ENCODE measurements around the gene CR1L.
"Not testable (repeated sequence)": the region's sequence is repeated elsewhere in the genome, so short reads cannot be mapped to it uniquely, and the experiment has no call there.

The CR1L gene

DNA sequence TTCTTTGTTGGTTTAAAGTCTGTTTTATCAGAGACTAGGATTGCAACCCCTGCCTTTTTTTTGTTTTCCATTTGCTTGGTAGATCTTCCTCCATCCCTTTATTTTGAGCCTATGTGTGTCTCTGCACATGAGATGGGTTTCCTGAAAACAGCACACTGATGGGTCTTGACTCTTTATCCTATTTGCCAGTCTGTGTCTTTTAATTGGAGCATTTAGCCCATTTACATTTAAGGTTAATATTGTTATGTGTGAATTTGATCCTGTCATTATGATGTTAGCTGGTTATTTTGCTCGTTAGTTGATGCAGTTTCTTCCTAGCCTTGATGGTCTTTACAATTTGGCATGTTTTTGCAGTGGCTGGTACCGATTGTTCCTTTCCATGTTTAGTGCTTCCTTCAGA, 16.5 kb downstream of the CR1L start:
- WGBS, 2 experiments (ENCODE audit: insufficient coverage in 2 of 2) = no CpG with 5 or more reads among the region's 2 CpGs
- H3K27ac ChIP-seq (ENCODE audit: low read depth, low read length, severe bottlenecking); H3K9me3 ChIP-seq (ENCODE audit: control insufficient read depth, low read length); H3K36me3 ChIP-seq (ENCODE audit: control insufficient read depth, insufficient read depth, low read length); H3K4me3 ChIP-seq (ENCODE audit: extremely low read depth, insufficient read depth, low read length, poor library complexity, severe bottlenecking); H3K4me1 ChIP-seq (ENCODE audit: control insufficient read depth, insufficient read depth, low read length, poor library complexity, severe bottlenecking): not testable (repeated sequence)

DNA sequence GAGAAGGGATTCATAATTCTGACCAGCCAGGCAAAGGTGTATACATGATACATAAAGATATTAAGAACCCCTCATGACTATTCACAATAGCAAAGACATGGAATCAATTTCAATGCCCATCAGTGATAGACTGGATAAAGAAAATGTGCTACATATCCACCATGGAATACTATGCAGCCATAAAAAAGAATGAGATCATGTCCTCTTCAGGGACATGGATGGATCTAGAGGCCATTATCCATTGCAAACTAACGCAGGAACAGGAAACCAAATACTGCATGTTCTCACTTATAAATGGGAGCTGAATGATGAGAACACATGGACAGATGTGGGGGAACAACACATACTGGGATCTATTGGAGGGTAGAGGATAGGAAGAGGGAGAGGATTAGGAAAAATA, 21.4 kb downstream of the CR1L start:
- no peaks in the 10 kb centered on the region for H3K36me3 ChIP-seq (ENCODE audit: control insufficient read depth, insufficient read depth, low read length)
- WGBS, 2 experiments (ENCODE audit: insufficient coverage in 2 of 2) = 73% methylated on average over 1 of the region's 1 CpG; no CpG with 5 or more reads in 1 of the 2 experiments
- H3K27ac ChIP-seq (ENCODE audit: low read depth, low read length, severe bottlenecking) = no peak overlapping the region
- H3K4me3 ChIP-seq (ENCODE audit: extremely low read depth, insufficient read depth, low read length, poor library complexity, severe bottlenecking) = no peak overlapping the region
- H3K4me1 ChIP-seq (ENCODE audit: control insufficient read depth, insufficient read depth, low read length, poor library complexity, severe bottlenecking) = no peaks in the 10 kb centered on the region
- peaks cover 4% of the 10 kb centered on the region for H3K9me3 ChIP-seq (ENCODE audit: control insufficient read depth, low read length)

DNA sequence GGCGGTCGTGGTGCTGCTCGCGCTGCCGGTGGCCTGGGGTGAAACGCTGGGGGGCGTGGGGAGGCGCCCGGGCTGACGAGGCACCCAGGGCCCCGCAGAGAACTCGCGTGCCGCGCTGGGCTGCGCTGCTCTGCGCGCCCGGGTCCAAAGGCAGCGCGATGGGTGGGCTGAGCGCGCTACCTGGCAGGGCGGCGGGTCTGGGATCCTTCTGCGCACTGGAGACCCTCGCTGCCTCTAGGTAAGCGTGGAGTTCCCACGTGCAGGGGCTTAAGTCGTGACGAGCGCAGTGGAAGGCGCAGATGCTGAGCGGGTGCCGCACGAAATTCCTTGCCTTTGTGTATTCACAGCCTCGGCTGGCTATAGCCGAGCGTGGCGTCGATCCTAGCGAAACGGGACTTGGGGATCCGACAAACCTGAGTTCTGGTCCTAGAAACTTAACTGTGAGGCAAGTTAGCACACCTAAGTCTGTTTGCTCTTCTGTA, 24.6 kb downstream of the CR1L start:
- 83 to 91% methylated on average over 32 to 44 of the region's 44 CpGs for WGBS, 2 experiments (ENCODE audit: insufficient coverage in 2 of 2)
- H3K4me3 ChIP-seq (ENCODE audit: extremely low read depth, insufficient read depth, low read length, poor library complexity, severe bottlenecking) = no peak overlapping the region
- no peaks in the 10 kb centered on the region for H3K36me3 ChIP-seq (ENCODE audit: control insufficient read depth, insufficient read depth, low read length)
- H3K27ac ChIP-seq (ENCODE audit: low read depth, low read length, severe bottlenecking) = no peak overlapping the region
- no peaks in the 10 kb centered on the region for H3K4me1 ChIP-seq (ENCODE audit: control insufficient read depth, insufficient read depth, low read length, poor library complexity, severe bottlenecking)
- no peaks in the 10 kb centered on the region for H3K9me3 ChIP-seq (ENCODE audit: control insufficient read depth, low read length)

DNA sequence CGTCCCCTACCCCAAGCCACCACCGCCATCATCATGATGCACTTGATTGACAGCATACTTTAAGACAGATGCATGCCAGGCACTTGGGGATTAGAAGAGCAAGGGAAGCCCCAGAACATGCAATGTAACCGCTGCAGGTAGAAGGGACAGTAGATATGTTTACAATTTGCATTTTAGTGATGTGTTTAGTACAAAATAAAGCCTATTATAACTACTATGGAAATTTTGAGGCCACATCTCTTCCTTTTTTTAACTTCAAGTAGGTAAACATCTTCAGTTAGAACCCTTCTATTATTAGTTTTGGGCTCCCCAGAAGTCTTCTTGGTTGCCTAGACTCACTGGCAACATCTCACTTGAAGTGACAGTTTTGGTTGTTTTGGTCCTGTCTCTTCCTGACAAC, 25.3 kb downstream of the CR1L start:
- no peaks in the 10 kb centered on the region for H3K9me3 ChIP-seq (ENCODE audit: control insufficient read depth, low read length)
- no peaks in the 10 kb centered on the region for H3K36me3 ChIP-seq (ENCODE audit: control insufficient read depth, insufficient read depth, low read length)
- H3K4me3 ChIP-seq (ENCODE audit: extremely low read depth, insufficient read depth, low read length, poor library complexity, severe bottlenecking) = no peak overlapping the region
- 100% methylated on average over 2 of the region's 3 CpGs for WGBS, 2 experiments (ENCODE audit: insufficient coverage in 2 of 2)
- no peaks in the 10 kb centered on the region for H3K4me1 ChIP-seq (ENCODE audit: control insufficient read depth, insufficient read depth, low read length, poor library complexity, severe bottlenecking)
- H3K27ac ChIP-seq (ENCODE audit: low read depth, low read length, severe bottlenecking) = no peak overlapping the region

DNA sequence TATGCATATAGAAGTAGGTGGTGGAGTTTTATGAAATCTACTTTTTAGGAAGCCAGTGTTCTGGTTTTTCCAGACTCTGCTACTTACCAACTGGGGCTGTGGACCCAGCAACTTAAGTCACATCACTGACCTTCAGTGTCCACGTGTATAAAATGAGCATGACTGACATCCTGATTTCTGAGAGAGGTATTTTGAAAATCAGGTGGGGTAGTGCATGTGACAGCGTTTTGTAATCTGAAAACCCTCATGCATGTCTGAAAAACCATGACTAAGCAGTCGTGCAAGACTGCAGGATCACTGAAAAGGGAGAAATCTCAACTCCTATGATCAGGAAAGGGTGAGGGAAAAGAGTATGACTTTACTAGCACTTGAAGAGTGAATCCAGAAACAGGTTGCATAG, 26.1 kb downstream of the CR1L start:
- Histone ChIP-seq H3K9me3 (ENCODE audit: control insufficient read depth, low read length) (no peaks in the 10 kb centered on the region), H3K4me3 (ENCODE audit: extremely low read depth, insufficient read depth, low read length, poor library complexity, severe bottlenecking) (no peak overlapping the region), H3K27ac (ENCODE audit: low read depth, low read length, severe bottlenecking) (no peak overlapping the region), H3K36me3 (ENCODE audit: control insufficient read depth, insufficient read depth, low read length) (no peaks in the 10 kb centered on the region), H3K4me1 (ENCODE audit: control insufficient read depth, insufficient read depth, low read length, poor library complexity, severe bottlenecking) (no peaks in the 10 kb centered on the region)
- 72 to 75% methylated on average over 2 to 3 of the region's 3 CpGs for WGBS, 2 experiments (ENCODE audit: insufficient coverage in 2 of 2)

DNA sequence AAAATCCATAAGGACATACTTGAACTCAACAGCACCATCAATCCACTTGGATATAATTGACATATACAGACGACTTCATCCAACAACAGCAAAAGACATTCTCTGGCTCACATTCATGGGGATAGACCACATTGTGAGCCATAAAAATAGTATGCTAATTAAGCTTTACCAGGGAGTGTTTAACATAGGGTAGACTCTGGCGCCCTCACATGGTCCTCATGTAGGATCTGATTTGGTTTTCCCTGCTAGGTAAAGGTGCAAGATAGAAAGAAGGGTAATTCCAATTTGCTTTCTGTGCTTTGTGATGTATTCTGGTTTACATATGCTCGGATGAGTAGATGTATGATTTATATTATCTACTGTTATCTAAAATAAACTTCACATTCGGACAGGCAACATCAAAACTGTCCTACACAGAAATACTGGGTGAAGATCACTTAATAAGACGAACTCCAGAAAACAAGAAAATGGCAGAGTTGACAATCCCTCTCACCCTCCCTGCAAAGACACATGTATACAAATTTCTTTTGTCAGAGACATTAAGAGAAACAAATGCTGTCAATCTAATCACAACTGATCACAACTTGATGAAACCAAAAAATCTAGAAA, 27.7 kb downstream of the CR1L start:
- H3K36me3 ChIP-seq (ENCODE audit: control insufficient read depth, insufficient read depth, low read length) = no peaks in the 10 kb centered on the region
- 42 to 50% methylated on average over 2 of the region's 5 CpGs for WGBS, 2 experiments (ENCODE audit: insufficient coverage in 2 of 2)
- no peak overlapping the region for H3K27ac ChIP-seq (ENCODE audit: low read depth, low read length, severe bottlenecking)
- no peak overlapping the region for H3K4me3 ChIP-seq (ENCODE audit: extremely low read depth, insufficient read depth, low read length, poor library complexity, severe bottlenecking)
- H3K4me1 ChIP-seq (ENCODE audit: control insufficient read depth, insufficient read depth, low read length, poor library complexity, severe bottlenecking) = no peaks in the 10 kb centered on the region
- H3K9me3 ChIP-seq (ENCODE audit: control insufficient read depth, low read length) = no peaks in the 10 kb centered on the region

DNA sequence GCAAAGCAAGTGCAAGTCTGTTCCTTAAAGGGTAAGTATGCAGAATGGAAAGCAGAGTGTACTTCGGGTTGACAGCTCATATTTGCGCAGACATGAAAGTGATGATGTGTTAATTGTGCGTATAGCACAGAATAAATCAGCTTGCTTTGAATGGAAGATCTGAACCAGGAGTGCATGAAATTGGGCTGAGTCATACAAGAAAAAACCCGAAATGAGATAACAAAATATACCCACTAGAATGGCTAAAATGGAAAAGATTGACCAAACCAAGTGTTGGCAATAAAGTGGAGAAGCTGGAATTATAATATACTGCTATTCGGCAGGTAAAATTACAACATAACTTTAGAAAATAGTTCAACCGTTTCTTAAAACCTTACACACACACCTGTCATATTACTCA, 28.5 kb downstream of the CR1L start:
- no peak overlapping the region for H3K27ac ChIP-seq (ENCODE audit: low read depth, low read length, severe bottlenecking)
- no peaks in the 10 kb centered on the region for H3K9me3 ChIP-seq (ENCODE audit: control insufficient read depth, low read length)
- H3K36me3 ChIP-seq (ENCODE audit: control insufficient read depth, insufficient read depth, low read length) = no peaks in the 10 kb centered on the region
- WGBS, 2 experiments (ENCODE audit: insufficient coverage in 2 of 2) = 57 to 81% methylated on average over 3 of the region's 6 CpGs
- H3K4me1 ChIP-seq (ENCODE audit: control insufficient read depth, insufficient read depth, low read length, poor library complexity, severe bottlenecking) = no peaks in the 10 kb centered on the region
- H3K4me3 ChIP-seq (ENCODE audit: extremely low read depth, insufficient read depth, low read length, poor library complexity, severe bottlenecking) = no peak overlapping the region

DNA sequence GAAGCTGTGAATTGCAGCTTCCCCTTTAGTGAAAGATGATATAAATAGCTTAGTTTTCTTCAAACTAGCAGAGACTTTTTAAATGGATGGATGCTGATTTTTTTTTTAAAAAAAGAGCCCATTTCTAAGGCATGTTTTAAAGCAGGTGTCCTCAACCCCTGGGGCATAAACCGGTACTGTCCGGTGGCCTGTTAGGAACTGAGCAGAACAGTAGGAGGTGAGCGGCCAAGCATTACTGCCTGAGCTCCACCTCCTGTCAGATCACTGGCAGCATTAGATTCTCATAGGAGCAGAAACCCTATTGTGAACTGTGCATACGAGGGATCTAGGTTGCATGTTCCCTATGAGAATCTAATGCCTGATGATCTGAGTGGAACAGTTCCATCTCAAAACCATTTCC, 31.2 kb downstream of the CR1L start:
- Histone ChIP-seq H3K9me3 (ENCODE audit: control insufficient read depth, low read length) (no peaks in the 10 kb centered on the region), H3K36me3 (ENCODE audit: control insufficient read depth, insufficient read depth, low read length) (no peaks in the 10 kb centered on the region), H3K27ac (ENCODE audit: low read depth, low read length, severe bottlenecking) (no peak overlapping the region), H3K4me1 (ENCODE audit: control insufficient read depth, insufficient read depth, low read length, poor library complexity, severe bottlenecking) (peaks cover 11% of the 10 kb centered on the region), H3K4me3 (ENCODE audit: extremely low read depth, insufficient read depth, low read length, poor library complexity, severe bottlenecking) (no peak overlapping the region)
- WGBS, 2 experiments (ENCODE audit: insufficient coverage in 2 of 2) = 100% methylated on average over 3 to 4 of the region's 4 CpGs

DNA sequence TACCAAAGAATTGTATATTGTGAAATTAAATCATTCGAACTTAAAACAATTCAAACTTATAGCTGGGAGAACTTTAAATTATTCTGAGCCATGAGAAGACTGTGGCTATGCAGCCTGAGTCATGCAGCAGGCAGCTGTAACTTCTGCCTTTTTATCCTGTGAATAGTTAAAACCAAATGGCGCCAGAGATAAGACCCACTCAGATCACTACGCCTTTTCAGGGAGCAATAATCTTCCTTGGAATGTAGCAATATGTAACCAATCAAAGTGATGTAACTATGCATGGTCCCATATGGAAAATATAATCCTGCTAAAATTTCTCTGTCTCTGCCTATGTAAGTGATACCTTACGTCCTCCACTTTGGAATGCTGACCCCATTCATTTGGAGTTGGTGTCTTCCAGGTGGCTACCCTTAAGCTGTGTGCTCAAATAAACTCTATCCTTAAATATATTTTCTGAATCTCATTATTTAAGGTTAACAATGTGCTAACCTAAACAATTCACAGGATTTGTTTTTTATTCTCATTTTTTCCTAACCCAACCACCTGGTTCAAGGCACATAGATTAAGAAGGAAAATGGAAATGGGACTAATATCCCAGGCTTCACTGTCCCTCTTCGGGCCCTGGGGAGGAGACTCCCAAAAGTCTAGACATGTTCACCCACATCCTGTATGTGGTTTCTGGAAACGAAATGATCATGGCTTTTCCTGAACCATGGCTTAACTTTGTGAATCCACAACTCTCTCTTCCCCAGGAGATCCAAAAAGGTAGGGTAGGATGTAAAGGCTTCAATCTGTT, 35.9 kb downstream of the CR1L start:
- not testable (repeated sequence) for H3K4me3 ChIP-seq (ENCODE audit: extremely low read depth, insufficient read depth, low read length, poor library complexity, severe bottlenecking); H3K9me3 ChIP-seq (ENCODE audit: control insufficient read depth, low read length); H3K36me3 ChIP-seq (ENCODE audit: control insufficient read depth, insufficient read depth, low read length); H3K27ac ChIP-seq (ENCODE audit: low read depth, low read length, severe bottlenecking)
- H3K4me1 ChIP-seq (ENCODE audit: control insufficient read depth, insufficient read depth, low read length, poor library complexity, severe bottlenecking) = peaks cover 15% of the 10 kb centered on the region
- WGBS, 2 experiments (ENCODE audit: insufficient coverage in 2 of 2) = 59 to 62% methylated on average over 2 to 3 of the region's 6 CpGs

DNA sequence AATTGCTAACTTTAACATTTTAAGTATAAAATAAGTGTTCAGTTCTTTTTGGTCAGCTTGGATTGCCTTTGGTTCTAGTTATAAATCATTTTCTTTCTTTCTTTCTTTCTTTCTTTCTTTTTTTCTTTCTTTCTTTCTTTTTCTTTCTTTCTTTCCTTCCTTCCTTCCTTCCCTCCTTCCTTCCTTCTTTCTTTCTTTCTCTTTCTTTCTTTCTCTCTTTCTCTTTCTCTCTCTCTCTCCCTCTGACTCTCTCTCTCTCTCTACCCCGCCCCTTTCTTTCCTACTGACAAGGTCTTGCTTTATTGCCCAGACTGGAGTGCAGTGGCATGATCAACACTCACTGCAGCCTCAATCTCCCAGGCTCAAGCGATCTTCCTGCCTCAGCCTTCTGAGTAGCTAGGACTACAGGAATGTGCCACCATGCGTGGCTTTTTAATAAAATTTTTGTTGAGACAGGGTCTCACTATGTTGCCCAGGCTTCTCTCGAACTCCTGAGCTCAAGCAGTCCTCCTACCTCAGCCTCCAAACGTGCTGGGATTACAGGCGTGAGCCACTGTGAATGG, 38.0 kb downstream of the CR1L start:
- 86 to 87% methylated on average over 4 to 6 of the region's 6 CpGs for WGBS, 2 experiments (ENCODE audit: insufficient coverage in 2 of 2)
- not testable (repeated sequence) for H3K36me3 ChIP-seq (ENCODE audit: control insufficient read depth, insufficient read depth, low read length); H3K27ac ChIP-seq (ENCODE audit: low read depth, low read length, severe bottlenecking); H3K4me3 ChIP-seq (ENCODE audit: extremely low read depth, insufficient read depth, low read length, poor library complexity, severe bottlenecking); H3K9me3 ChIP-seq (ENCODE audit: control insufficient read depth, low read length)
- peaks cover 15% of the 10 kb centered on the region for H3K4me1 ChIP-seq (ENCODE audit: control insufficient read depth, insufficient read depth, low read length, poor library complexity, severe bottlenecking)

DNA sequence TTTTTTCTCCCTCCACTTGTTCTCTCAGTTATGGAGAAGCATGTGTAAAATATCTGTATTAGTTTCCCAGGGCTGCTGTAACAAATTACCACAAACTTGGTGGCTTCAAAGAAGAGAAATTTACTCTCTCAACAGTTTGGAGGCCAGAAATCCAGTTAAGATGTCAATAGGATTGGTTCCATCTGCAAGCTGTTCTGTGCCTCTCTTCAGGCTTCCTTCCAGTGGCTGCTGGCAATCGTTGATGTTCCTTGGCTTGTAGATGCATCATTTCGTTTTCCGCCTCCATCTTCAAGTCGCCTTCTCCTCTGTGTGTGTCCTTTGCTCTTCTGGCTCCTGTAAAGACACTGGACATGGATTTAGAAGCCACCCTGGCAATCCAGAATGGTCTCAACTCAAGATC, 45.6 kb downstream of the CR1L start:
- H3K4me3 ChIP-seq (ENCODE audit: extremely low read depth, insufficient read depth, low read length, poor library complexity, severe bottlenecking); H3K27ac ChIP-seq (ENCODE audit: low read depth, low read length, severe bottlenecking); H3K4me1 ChIP-seq (ENCODE audit: control insufficient read depth, insufficient read depth, low read length, poor library complexity, severe bottlenecking); H3K9me3 ChIP-seq (ENCODE audit: control insufficient read depth, low read length); H3K36me3 ChIP-seq (ENCODE audit: control insufficient read depth, insufficient read depth, low read length): not testable (repeated sequence)
- WGBS, 2 experiments (ENCODE audit: insufficient coverage in 2 of 2) = 90 to 93% methylated on average over 4 of the region's 4 CpGs
